A673 (cell line): ENCODE results near the gene ZDHHC4. TPM values are rescaled to one million over a fixed set of nuclear protein-coding genes. Genes with fewer than 3 reads are reported as not detected.

ENCODE experiments used
- BruUV-seq: library from RNA; stranded (reverse); fragments of 400-500 nt; replicated peaks from 2 replicates; lab custom pipeline; 2021; lab: Mats Ljungman, UMichigan
- CTCF ChIA-PET: fragments of 300-600 bp; sonication (Branson Sonifier 250); formaldehyde crosslinking; loops from one replicate; lab custom pipeline; 2022; ENCODE audit warnings: antibody characterized with exemption; lab: Charles Lee
- POLR2A ChIA-PET: fragments of 300-600 bp; sonication (Branson Sonifier 250); formaldehyde crosslinking; loops from one replicate; lab custom pipeline; 2022; ENCODE audit warnings: antibody characterized with exemption; ENCODE audit not compliant: low non-redundant PET; lab: Charles Lee
- DNase-seq: peaks from one replicate; pipeline ENCODE4 v3.0.0-alpha.2; 2015; ENCODE audit warnings: low spot score
- H3K27ac ChIP-seq: fragments of 200-600 bp; sonication (generic); 2 replicates; pipeline ENCODE4 v1.5.1; 2016; ENCODE audit warnings: mixed run types, low read depth, mild to moderate bottlenecking, mixed read lengths, antibody characterized with exemption, low read length; ENCODE audit not compliant: poor library complexity, severe bottlenecking
- H3K27me3 ChIP-seq: fragments of 200-600 bp; sonication (generic); replicated peaks from 2 replicates; pipeline ENCODE4 v1.6.1; 2017; ENCODE audit warnings: mixed run types, low read depth, mild to moderate bottlenecking, mixed read lengths, antibody characterized with exemption, low read length; ENCODE audit not compliant: insufficient read depth, poor library complexity
- H3K36me3 ChIP-seq: fragments of 200-600 bp; sonication (generic); 2 replicates; pipeline ENCODE4 v1.6.1; 2016; ENCODE audit warnings: mixed run types, mild to moderate bottlenecking, mixed read lengths, antibody characterized with exemption, low read length; ENCODE audit not compliant: insufficient read depth, poor library complexity, severe bottlenecking
- H3K4me1 ChIP-seq: fragments of 200-600 bp; sonication (generic); 2 replicates; pipeline ENCODE4 v1.6.1; 2017; ENCODE audit warnings: mixed run types, mild to moderate bottlenecking, mixed read lengths, antibody characterized with exemption, low read length; ENCODE audit not compliant: insufficient read depth, poor library complexity, severe bottlenecking
- H3K4me3 ChIP-seq: fragments of 200-600 bp; sonication (generic); 2 replicates; pipeline ENCODE4 v1.5.1; 2016; ENCODE audit warnings: low read depth, mixed run types, mild to moderate bottlenecking, mixed read lengths, low read length; ENCODE audit not compliant: poor library complexity, severe bottlenecking
- H3K9me3 ChIP-seq: fragments of 200-600 bp; sonication (generic); 2 replicates; pipeline ENCODE4 v1.6.1; 2016; ENCODE audit warnings: mixed run types, low read depth, mild to moderate bottlenecking, mixed read lengths, antibody characterized with exemption, low read length; ENCODE audit not compliant: poor library complexity, severe bottlenecking
- EZH2 ChIP-seq: fragments of 200-600 bp; sonication (generic); IDR thresholded peaks from 2 replicates; pipeline ENCODE4 v1.6.1; 2017; ENCODE audit warnings: borderline replicate concordance, low read depth, mild to moderate bottlenecking, mixed read lengths, antibody characterized with exemption, low read length; ENCODE audit not compliant: poor library complexity, severe bottlenecking
- intact Hi-C: fragments of 100-400 bp; cut with micrococcal nuclease; formaldehyde crosslinking; loops from one replicate; pipeline ENCODE4 v1.10.0; 2022; ENCODE audit not compliant: unreplicated experiment
- total RNA-seq: library from RNA; stranded (reverse); gene quantifications from 2 replicates; pipeline ENCODE4 v1.2.3, GENCODE V29; 2021
- TF ChIP-seq, protein P1 (sequence below): fragments of 300-800, 200-600 bp; sonication (generic); conservative IDR thresholded peaks from 2 replicates; pipeline ENCODE4 v1.5.1; 2017; ENCODE audit warnings: low read depth, mild to moderate bottlenecking, antibody characterized with exemption, low read length, moderate library complexity, mixed read lengths

ZDHHC4 gene
- total RNA-seq, 1 experiment from 2014 or later, result 72.4 TPM

DNA sequence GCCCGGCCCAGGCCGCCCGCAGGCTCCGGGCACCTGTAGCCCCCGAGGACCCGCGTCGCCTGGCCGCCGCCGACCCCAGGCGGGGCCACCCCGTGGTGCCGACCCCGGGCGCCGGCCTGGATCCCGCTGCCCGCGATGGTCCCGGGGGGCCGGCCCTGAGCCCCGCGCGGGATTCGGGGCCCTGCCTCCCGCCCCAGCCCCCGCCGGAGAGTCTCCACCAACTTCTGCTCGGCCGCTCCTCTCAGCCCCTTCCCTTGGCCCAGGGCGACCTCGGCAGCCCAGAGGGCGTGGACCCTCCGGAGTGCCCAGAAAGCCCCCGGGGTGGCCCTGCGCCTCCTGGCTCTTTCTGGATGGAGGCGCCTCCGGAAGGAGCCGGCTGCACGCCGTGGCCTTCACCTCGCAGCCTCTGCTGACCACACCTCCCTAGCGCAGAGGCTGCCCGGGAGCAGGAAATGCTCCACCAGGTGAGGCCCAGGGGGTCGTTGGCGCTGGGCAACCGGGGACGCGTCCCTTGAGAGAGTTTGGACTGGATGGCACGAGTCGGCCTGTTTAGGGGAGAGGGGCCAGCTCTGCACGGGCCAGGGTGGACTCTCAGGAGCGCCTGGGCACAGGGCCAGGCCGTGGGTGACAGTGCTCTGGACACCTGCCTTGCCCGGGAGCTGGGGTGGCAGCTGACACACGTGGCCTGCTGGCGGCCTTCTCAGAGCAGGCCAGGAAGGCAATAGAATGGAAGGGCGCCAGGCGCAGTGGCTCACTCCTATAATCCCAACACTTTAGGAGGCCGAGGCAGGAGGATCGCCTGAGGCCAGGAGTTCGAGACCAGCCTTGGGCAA, 38.7 kb downstream of the ZDHHC4 start:
- Histone ChIP-seq H3K27me3 (no peaks in the 10 kb centered on the region), H3K36me3 (no peaks in the 10 kb centered on the region), H3K4me3 (peak overlapping the region; percentile 58), H3K4me1 (peaks cover 5% of the 10 kb centered on the region), H3K27ac (peak overlapping the region; percentile 42), H3K9me3 (no peaks in the 10 kb centered on the region)
- CTCF ChIA-PET, result no interaction called here
- POLR2A ChIA-PET, result no interaction called here
- no peak for DNase-seq
- no peak for TF ChIP-seq EZH2
- TF ChIP-seq, protein P1, sequence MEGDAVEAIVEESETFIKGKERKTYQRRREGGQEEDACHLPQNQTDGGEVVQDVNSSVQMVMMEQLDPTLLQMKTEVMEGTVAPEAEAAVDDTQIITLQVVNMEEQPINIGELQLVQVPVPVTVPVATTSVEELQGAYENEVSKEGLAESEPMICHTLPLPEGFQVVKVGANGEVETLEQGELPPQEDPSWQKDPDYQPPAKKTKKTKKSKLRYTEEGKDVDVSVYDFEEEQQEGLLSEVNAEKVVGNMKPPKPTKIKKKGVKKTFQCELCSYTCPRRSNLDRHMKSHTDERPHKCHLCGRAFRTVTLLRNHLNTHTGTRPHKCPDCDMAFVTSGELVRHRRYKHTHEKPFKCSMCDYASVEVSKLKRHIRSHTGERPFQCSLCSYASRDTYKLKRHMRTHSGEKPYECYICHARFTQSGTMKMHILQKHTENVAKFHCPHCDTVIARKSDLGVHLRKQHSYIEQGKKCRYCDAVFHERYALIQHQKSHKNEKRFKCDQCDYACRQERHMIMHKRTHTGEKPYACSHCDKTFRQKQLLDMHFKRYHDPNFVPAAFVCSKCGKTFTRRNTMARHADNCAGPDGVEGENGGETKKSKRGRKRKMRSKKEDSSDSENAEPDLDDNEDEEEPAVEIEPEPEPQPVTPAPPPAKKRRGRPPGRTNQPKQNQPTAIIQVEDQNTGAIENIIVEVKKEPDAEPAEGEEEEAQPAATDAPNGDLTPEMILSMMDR, result no peak
- intact Hi-C loops, result no loop called here
- no TSS peak for BruUV-seq

DNA sequence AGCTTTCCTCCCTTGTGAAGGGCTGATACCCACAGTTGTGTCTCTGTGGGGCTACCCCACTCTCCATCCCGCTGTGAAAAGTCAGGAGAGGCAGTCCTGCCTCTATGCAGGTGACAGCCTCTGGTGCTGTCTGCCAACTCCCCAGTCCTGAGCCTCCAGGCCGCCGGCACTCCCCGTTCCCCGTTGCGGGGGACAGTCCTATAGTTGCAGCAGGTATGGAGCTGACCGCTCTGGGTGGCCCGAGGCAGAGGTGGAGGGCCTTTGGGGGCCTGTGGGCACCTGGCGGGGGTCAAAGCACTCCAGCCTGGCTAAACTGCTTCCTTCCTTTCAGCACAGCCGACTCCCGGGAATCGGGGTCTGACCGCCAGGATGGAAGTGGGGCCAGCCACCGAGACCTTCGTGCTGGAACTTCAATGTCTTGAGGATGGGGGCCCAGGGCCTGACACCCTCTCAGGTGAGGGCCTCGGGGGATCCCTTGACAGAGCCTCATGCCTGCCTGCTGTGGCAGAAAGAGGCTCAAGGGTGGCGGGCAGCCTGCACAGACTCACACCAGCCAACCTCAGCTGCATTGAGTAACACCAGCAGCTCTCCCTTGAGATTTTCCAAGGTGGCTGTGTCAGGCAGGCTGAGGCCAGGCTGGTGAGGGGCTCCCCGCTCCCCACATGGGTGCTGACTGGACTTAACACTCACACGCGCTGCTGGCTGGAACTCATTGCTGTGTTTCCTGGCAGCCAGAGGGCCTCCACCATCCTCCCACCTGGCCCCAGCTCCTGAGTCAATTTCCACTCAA, 39.8 kb downstream of the ZDHHC4 start:
- no peak for TF ChIP-seq EZH2
- TF ChIP-seq, protein P1, result no peak
- no peak for DNase-seq
- no peaks in the 10 kb centered on the region for H3K36me3 ChIP-seq
- POLR2A ChIA-PET, result no interaction called here
- peaks cover 5% of the 10 kb centered on the region for H3K4me1 ChIP-seq
- CTCF ChIA-PET, result no interaction called here
- no peaks in the 10 kb centered on the region for H3K9me3 ChIP-seq
- intact Hi-C loops, result no loop called here
- no peaks in the 10 kb centered on the region for H3K27me3 ChIP-seq
- no TSS peak for BruUV-seq
- no peak overlapping the region for H3K4me3 ChIP-seq
- H3K27ac ChIP-seq, result no peak overlapping the region

DNA sequence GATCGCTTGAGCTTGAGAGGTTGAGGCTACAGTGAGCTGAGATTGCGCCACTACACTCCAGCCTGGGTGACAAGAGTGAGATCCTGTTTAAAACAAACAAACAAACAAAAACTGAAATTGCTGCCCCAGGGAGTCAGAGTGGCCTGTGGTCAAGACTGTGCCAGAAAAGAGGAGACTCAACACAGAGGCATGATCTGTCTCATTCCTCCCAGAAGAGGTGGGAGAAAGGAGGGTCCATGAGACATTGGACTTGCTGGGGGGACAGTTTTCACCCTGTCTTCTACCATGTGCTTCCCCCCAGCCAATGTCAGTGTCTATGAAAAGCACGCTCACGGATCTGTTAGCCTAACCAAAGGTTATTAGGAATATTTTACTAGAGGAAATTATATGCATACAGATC, 41.4 kb downstream of the ZDHHC4 start:
- intact Hi-C loops, result no loop called here
- no peaks in the 10 kb centered on the region for H3K36me3 ChIP-seq
- BruUV-seq, result no TSS peak
- no peaks in the 10 kb centered on the region for H3K9me3 ChIP-seq
- H3K4me1 ChIP-seq, result peaks cover 5% of the 10 kb centered on the region
- POLR2A ChIA-PET, result interaction anchor here (0.6 kb wide), 1 partner anchor 749 kb away, joined by 3 read pairs; no protein-coding TSS in a partner anchor
- CTCF ChIA-PET, result no interaction called here
- no peak for TF ChIP-seq EZH2
- TF ChIP-seq, protein P1, result no peak
- H3K27ac ChIP-seq, result no peak overlapping the region
- H3K4me3 ChIP-seq, result no peak overlapping the region
- H3K27me3 ChIP-seq, result no peaks in the 10 kb centered on the region
- DNase-seq, result no peak
